Coronary artery (tissue), 2 donors: Measurements from ENCODE around the gene SEMA3C.

ENCODE experiments used
- DNase-seq: peaks from one replicate; pipeline ENCODE4 v3.0.0-alpha.2; 2017; ENCODE audit warnings: low spot score
- H3K27ac ChIP-seq, 2 donors: fragments of 200-600 bp; sonication (generic); one replicate each; pipeline ENCODE4 v1.5.1; 2016 to 2019
- H3K4me3 ChIP-seq: fragments of 200-600 bp; sonication (generic); 2 replicates; pipeline ENCODE4 v1.5.1; 2016; ENCODE audit warnings: mild to moderate bottlenecking, moderate library complexity
- CTCF ChIP-seq: fragments of 200-600 bp; sonication (generic); IDR thresholded peaks from one replicate; pipeline ENCODE4 v1.5.1; 2019; ENCODE audit warnings: antibody characterized with exemption

The SEMA3C gene

DNA sequence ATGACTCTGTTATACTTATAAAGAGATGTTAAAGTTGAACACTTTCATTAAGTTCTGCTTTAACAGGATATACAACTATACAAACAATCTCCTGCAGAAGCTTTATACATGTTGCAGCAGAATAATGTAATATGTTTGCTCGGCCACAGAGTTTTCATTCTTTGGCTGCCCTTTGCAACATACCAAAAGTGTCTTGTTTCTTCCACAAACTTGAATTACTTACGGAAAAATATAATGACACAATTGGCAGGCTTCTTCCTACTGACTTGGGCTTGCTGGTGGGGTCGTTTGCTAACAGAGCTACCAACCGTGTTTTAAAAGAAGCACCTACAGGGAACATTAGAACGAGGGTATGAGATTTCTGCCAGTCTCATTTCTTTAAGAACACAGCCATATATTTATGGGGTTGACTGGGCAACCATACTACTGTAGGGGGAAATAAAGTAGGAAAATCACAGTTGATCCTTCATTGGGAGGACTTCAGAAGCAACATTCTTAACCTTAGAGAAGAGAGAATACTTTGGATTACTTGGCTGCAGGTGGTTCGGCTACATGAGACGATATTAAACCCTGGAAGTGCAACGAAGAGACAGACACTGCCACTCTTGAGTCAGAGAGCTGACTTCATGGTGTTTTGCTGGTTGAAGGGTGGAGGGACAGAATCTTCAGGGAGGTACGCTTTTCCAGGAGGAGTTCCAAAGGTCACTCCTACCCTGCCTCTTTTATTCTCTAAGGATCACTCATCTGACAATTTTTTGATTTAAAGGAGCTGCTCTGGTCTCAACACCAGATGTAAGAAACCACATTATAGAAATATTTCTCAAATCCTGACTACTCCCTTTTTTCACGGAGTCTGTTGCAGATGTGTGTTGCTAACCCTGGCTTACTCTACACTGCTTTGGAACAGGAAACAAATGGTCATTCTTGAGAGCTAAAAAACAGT lies 123.9 kb downstream of the SEMA3C start:
- no peak overlapping the region for H3K4me3 ChIP-seq
- no peak for TF ChIP-seq CTCF
- DNase-seq, result no peak
- peak overlapping the region in 1 of 2 donors; percentile 39 for H3K27ac ChIP-seq

- no peak for TF ChIP-seq CTCF
- peak overlapping the region; percentile 52 to 60 for H3K27ac ChIP-seq
- DNase-seq, result no peak
Measured at GRCh38 chr7:80791509-80791929, 127.3 kb downstream of the SEMA3C start.

DNA sequence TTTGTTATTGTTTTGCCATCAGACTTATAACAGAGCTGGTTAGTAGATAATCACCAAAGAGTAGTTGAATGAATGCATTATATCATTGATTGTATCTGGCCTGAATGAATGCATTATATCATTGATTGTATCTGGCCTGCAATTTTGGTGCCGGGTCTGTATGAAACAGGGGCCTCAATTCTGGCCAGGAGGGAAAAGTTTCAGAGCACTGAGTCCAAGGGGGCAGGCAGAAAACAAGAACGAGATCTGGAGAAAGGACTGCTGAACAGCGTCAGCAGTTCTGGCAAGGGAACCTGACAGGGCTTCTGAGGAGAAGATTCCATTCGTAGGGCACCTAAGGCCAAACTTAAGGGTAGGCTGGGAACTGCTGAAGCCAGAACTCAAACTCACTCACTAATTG lies 128.0 kb downstream of the SEMA3C start:
- Histone ChIP-seq H3K4me3 (no peak overlapping the region), H3K27ac (peak overlapping the region; percentile 52 to 60)
- TF ChIP-seq CTCF, result no peak
- no peak for DNase-seq

More at GRCh38 chr7:80791509-80791929, 127.3 kb downstream of the SEMA3C start:
- peak overlapping the region; percentile 3 for H3K4me3 ChIP-seq

DNA sequence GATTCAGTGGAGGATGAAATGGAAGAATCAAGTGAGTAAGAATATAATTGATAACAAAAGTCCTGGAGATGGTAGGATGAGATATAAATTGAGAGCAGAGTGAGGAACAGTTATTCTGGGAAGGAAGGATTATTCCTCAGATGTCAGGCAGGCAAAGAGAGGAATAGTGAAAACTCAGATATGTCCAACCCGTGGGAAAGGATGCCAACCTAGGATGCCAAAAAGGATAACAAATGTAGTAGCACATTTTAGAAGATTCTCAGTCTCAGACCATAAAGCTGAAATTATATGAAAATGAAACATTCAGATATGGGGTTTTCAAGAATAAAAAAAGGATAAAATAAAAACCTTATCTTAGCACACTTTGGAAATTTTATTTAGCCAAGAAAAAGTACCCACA lies 131.1 kb downstream of the SEMA3C start:
- no peak for DNase-seq
- no peak overlapping the region for H3K27ac ChIP-seq
- no peak for TF ChIP-seq CTCF

DNA sequence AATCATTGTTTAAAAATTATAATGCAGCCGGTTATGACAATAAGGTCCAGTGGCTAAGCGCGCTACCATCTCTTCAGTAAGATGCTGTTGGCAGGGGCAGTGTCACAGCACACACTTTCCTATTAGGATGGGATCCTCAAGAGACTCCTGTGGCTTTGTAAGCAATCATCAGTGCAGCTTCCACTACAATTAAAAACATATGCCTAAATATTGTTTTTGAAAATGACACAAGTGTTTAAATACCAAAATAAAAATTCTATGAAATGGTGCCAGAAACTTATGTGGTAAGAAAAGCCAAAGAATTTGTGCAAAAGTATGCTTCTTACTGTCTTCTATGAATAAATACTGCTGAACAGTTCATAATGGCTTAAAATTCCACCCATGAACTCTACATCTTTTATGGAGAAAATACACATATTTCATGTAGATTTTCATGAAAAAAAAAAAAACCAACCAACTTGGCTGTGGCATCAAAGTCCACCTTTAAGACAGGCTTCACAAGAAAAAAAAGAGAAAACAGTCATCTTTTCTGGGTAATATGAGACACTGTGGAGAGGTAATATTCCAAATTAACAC lies 132.8 kb downstream of the SEMA3C start:
- no peak for DNase-seq
- H3K4me3 ChIP-seq, result no peak overlapping the region
- H3K27ac ChIP-seq, result no peak overlapping the region
- TF ChIP-seq CTCF, result no peak

More for the DNA sequence above, 131.1 kb downstream of the SEMA3C start:
- no peak overlapping the region for H3K4me3 ChIP-seq

DNA sequence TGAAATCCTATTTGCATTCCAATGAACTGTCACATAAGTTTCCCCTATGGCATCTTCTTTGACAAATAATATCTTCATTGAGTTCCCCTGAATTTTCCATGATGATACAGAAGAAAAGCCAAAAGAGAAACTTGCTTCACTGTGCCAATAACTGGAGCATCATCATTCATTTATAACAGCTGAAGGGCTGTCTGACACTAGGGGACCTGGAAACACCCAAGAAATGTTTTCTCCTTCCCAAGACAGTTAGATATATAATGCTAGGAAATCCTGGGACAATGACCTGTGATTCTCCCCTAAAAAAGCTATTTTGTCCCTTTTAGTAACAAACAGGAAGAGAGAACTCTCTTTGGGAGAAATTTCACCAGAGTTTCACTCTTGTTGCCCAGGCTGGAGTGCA lies 133.6 kb downstream of the SEMA3C start:
- no peak for TF ChIP-seq CTCF
- DNase-seq, result no peak
- no peak overlapping the region for H3K4me3 ChIP-seq
- no peak overlapping the region for H3K27ac ChIP-seq
